Neural crest cell (in vitro differentiated cells): ENCODE data around the gene TXNRD1. TPM values are rescaled to one million over a fixed set of nuclear protein-coding genes. Genes with fewer than 3 reads are reported as not detected.

Experiments
- DNase-seq: peaks from one replicate; pipeline ENCODE4 v3.0.0; 2021; ENCODE audit warnings: low read depth, mixed read lengths, low spot score
- H3K27ac Mint-ChIP-seq: one replicate; pipeline ENCODE4 v1.8.0; 2021; ENCODE audit warnings: mild to moderate bottlenecking, mixed read lengths; ENCODE audit not compliant: unreplicated experiment
- H3K27me3 Mint-ChIP-seq: 2 replicates; pipeline ENCODE4 v1.8.0; 2021; ENCODE audit warnings: low read depth, mild to moderate bottlenecking, mixed read lengths
- H3K36me3 Mint-ChIP-seq: 2 replicates; pipeline ENCODE4 v1.8.0; 2021; ENCODE audit warnings: low read depth, mild to moderate bottlenecking, mixed read lengths
- H3K4me1 Mint-ChIP-seq: 2 replicates; pipeline ENCODE4 v1.8.0; 2021; ENCODE audit warnings: mixed read lengths
- H3K4me3 Mint-ChIP-seq: one replicate; pipeline ENCODE4 v1.8.0; 2021; ENCODE audit warnings: mild to moderate bottlenecking, mixed read lengths
- H3K9me3 Mint-ChIP-seq: 2 replicates; pipeline ENCODE4 v1.8.0; 2021; ENCODE audit warnings: mixed read lengths
- CTCF ChIP-seq: fragments of 200-600 bp; sonication (generic); conservative IDR thresholded peaks from 2 replicates; pipeline ENCODE4 v1.5.0; 2021; ENCODE audit warnings: antibody characterized with exemption, mild to moderate bottlenecking
- total RNA-seq: library from RNA; stranded (reverse); gene quantifications from 2 replicates; pipeline ENCODE4 v1.2.1, GENCODE V29; 2021

The TXNRD1 gene
- total RNA-seq, 1 donor from 2014 or later = 105 TPM

- H3K27ac Mint-ChIP-seq = no peak overlapping the region
- H3K9me3 Mint-ChIP-seq = peaks cover 12% of the 10 kb centered on the region
- no peak overlapping the region for H3K4me3 Mint-ChIP-seq
- no peaks in the 10 kb centered on the region for H3K4me1 Mint-ChIP-seq
- H3K27me3 Mint-ChIP-seq = peaks cover 2% of the 10 kb centered on the region
- peaks cover 12% of the 10 kb centered on the region for H3K36me3 Mint-ChIP-seq
- DNase-seq = no peak
- peak; percentile 41 for TF ChIP-seq CTCF
Measured at GRCh38 chr12:104230304-104231095, 14.9 kb downstream of the TXNRD1 start.

- Mint-ChIP-seq H3K4me1 (no peaks in the 10 kb centered on the region), H3K9me3 (peaks cover 16% of the 10 kb centered on the region), H3K4me3 (no peak overlapping the region), H3K36me3 (peaks cover 15% of the 10 kb centered on the region), H3K27me3 (peaks cover 2% of the 10 kb centered on the region), H3K27ac (no peak overlapping the region)
- no peak for TF ChIP-seq CTCF
- no peak for DNase-seq
Measured at GRCh38 chr12:104232609-104233280, 17.2 kb downstream of the TXNRD1 start.

- TF ChIP-seq CTCF = no peak
- peaks cover 15% of the 10 kb centered on the region for H3K36me3 Mint-ChIP-seq
- peaks cover 2% of the 10 kb centered on the region for H3K27me3 Mint-ChIP-seq
- no peaks in the 10 kb centered on the region for H3K4me1 Mint-ChIP-seq
- peaks cover 16% of the 10 kb centered on the region for H3K9me3 Mint-ChIP-seq
- H3K4me3 Mint-ChIP-seq = no peak overlapping the region
- DNase-seq = no peak
- no peak overlapping the region for H3K27ac Mint-ChIP-seq
Measured at GRCh38 chr12:104234926-104235499, 19.4 kb downstream of the TXNRD1 start.

- TF ChIP-seq CTCF = no peak
- Mint-ChIP-seq H3K27me3 (no peaks in the 10 kb centered on the region), H3K36me3 (peaks cover 10% of the 10 kb centered on the region), H3K4me3 (no peak overlapping the region), H3K4me1 (no peaks in the 10 kb centered on the region), H3K9me3 (peaks cover 10% of the 10 kb centered on the region), H3K27ac (no peak overlapping the region)
- DNase-seq = no peak
Measured at GRCh38 chr12:104237930-104238329, 22.4 kb downstream of the TXNRD1 start.

- H3K4me3 Mint-ChIP-seq = no peak overlapping the region
- H3K27ac Mint-ChIP-seq = no peak overlapping the region
- H3K4me1 Mint-ChIP-seq = no peaks in the 10 kb centered on the region
- DNase-seq = no peak
- H3K36me3 Mint-ChIP-seq = no peaks in the 10 kb centered on the region
- H3K27me3 Mint-ChIP-seq = no peaks in the 10 kb centered on the region
- no peak for TF ChIP-seq CTCF
- H3K9me3 Mint-ChIP-seq = no peaks in the 10 kb centered on the region
Measured at GRCh38 chr12:104242546-104243206, 27.1 kb downstream of the TXNRD1 start.
